HG03378 (cell line): Measurements from ENCODE around the gene TUBA1C.
"Not testable (repeated sequence)": the region's sequence is repeated elsewhere in the genome, so short reads cannot be mapped to it uniquely, and the experiment has no call there.

Source experiments
- ATAC-seq: cut with Tn5 transposase; IDR thresholded peaks from one replicate; pipeline ENCODE4 v1.9.1; 2021; ENCODE audit warnings: mild to moderate bottlenecking, moderate library complexity; ENCODE audit not compliant: unreplicated experiment

Gene TUBA1C

GRCh38 chr12:49282740-49283375 lies 18.0 kb downstream of the TUBA1C start:
- not testable (repeated sequence) for ATAC-seq

GRCh38 chr12:49283541-49284429 lies 18.9 kb downstream of the TUBA1C start:
- ATAC-seq, result no peak

GRCh38 chr12:49284672-49285071 lies 19.8 kb downstream of the TUBA1C start:
- ATAC-seq, result no peak

- ATAC-seq, result no peak
Measured at GRCh38 chr12:49287876-49288275, 23.0 kb downstream of the TUBA1C start.

- ATAC-seq, result no peak
Measured at GRCh38 chr12:49288412-49288853, 23.6 kb downstream of the TUBA1C start.

GRCh38 chr12:49288922-49289555 lies 24.2 kb downstream of the TUBA1C start:
- no peak for ATAC-seq

GRCh38 chr12:49292729-49293055 lies 27.8 kb downstream of the TUBA1C start:
- no peak for ATAC-seq

- no peak for ATAC-seq
Measured at GRCh38 chr12:49293056-49293956, 28.4 kb downstream of the TUBA1C start.

- ATAC-seq, result no peak
Measured at GRCh38 chr12:49294086-49294803, 29.4 kb downstream of the TUBA1C start.

- no peak for ATAC-seq
Measured at GRCh38 chr12:49294804-49295081, 29.9 kb downstream of the TUBA1C start.

GRCh38 chr12:49295082-49295936 lies 30.4 kb downstream of the TUBA1C start, which contains the start of gene PRPH:
TSS of gene PRPH (plus strand) at chr12:49295147. CDS start at chr12:49295201, 54 bp downstream.
- no peak for ATAC-seq

- ATAC-seq, result no peak
Measured at GRCh38 chr12:49296034-49296835, 31.4 kb downstream of the TUBA1C start.

GRCh38 chr12:49296836-49297694 lies 32.2 kb downstream of the TUBA1C start:
- no peak for ATAC-seq

GRCh38 chr12:49297695-49298060 lies 32.8 kb downstream of the TUBA1C start:
- no peak for ATAC-seq

- no peak for ATAC-seq
Measured at GRCh38 chr12:49298160-49298559, 33.3 kb downstream of the TUBA1C start.

- no peak for ATAC-seq
Measured at GRCh38 chr12:49301760-49302159, 36.9 kb downstream of the TUBA1C start.

- ATAC-seq, result no peak
Measured at GRCh38 chr12:49304161-49304560, 39.3 kb downstream of the TUBA1C start.
